ACC112 (cell line): ENCODE data around the gene THRSP.
"Not testable (repeated sequence)": the region's sequence is repeated elsewhere in the genome, so short reads cannot be mapped to it uniquely, and the experiment has no call there.

Experiments used
- H2AFZ ChIP-seq: fragments of 200-600 bp; sonication (generic); one replicate; pipeline ENCODE4 v1.6.0; 2017; ENCODE audit warnings: antibody characterized with exemption, low read length; ENCODE audit not compliant: unreplicated experiment
- H3K27ac ChIP-seq: fragments of 200-600 bp; sonication (generic); 2 replicates; pipeline ENCODE4 v1.5.1; 2014; ENCODE audit warnings: low read depth, mild to moderate bottlenecking, antibody characterized with exemption, low read length, moderate library complexity
- H3K27me3 ChIP-seq: fragments of 200-600 bp; sonication (generic); 2 replicates; pipeline ENCODE4 v1.6.1; 2014; ENCODE audit warnings: mild to moderate bottlenecking, antibody characterized with exemption, low read length, moderate library complexity, mixed read lengths; ENCODE audit not compliant: insufficient read depth
- H3K36me3 ChIP-seq: fragments of 200-600 bp; sonication (generic); 2 replicates; pipeline ENCODE4 v1.6.1; 2016; ENCODE audit warnings: mild to moderate bottlenecking, antibody characterized with exemption, low read length, moderate library complexity, mixed read lengths; ENCODE audit not compliant: insufficient read depth
- H3K4me1 ChIP-seq: fragments of 200-600 bp; sonication (generic); one replicate; pipeline ENCODE4 v1.6.1; 2016; ENCODE audit warnings: low read length, mixed read lengths; ENCODE audit not compliant: insufficient read depth, unreplicated experiment, control insufficient read depth
- H3K4me3 ChIP-seq: fragments of 200-600 bp; sonication (generic); 2 replicates; pipeline ENCODE4 v1.5.1; 2014; ENCODE audit warnings: mild to moderate bottlenecking, low read depth, low read length
- H3K79me2 ChIP-seq: fragments of 200-600 bp; sonication (generic); one replicate; pipeline ENCODE4 v1.6.0; 2016; ENCODE audit warnings: low read length; ENCODE audit not compliant: control insufficient read depth, unreplicated experiment, insufficient read depth

The THRSP gene

DNA sequence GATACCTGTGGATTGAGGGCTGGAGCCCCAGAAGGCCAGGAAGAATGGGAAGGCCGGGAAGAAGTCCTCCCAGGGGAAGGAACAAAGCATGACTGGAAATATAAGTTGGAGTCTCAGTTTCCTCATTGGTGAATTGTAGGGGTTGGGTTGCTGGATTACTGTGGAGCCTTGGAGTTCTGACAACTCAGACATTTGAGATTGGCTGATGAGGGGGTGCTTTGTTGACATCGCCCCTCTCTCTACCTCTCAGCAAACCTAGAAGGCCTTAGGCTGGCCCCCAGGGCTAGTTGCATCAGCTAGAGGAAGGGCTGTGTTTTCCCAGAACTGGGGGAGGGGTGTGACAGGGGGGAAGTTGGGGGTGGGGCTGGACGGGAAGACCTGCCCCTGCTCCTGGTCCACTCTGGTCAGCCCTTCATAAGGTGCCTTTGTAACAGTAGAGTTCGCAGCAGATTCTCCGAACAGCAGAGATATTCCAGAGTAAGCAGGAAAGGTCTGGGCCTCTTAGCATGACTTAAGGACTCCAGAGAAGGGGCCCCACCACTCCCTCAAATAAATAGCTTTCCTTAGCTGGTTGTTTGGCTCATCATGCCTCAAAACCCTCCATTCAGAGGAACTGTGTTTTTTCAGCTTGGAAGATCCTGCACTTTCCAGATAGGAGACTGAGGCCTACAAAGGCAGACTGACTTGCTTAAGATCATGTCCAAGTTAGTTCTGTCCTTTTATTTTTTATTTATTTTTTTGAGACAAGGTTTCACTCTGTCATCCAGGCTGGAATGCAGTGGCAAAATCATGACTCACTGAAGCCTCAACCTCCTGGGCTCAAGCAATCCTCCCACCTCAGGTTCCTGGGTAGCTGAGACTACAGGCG lies 12.5 kb upstream of the THRSP start:
- peaks cover 8% of the 10 kb centered on the region for H3K4me1 ChIP-seq
- H3K27ac ChIP-seq = peak overlapping the region; percentile 83
- peak overlapping the region; percentile 77 for H2AFZ ChIP-seq
- no peaks in the 10 kb centered on the region for H3K27me3 ChIP-seq
- H3K79me2 ChIP-seq = no peaks in the 10 kb centered on the region
- H3K36me3 ChIP-seq = no peaks in the 10 kb centered on the region
- H3K4me3 ChIP-seq = no peak overlapping the region

GRCh38 chr11:78054971-78055370 lies 8.7 kb upstream of the THRSP start:
- H3K27me3 ChIP-seq = no peaks in the 10 kb centered on the region
- no peaks in the 10 kb centered on the region for H3K36me3 ChIP-seq
- H3K4me1 ChIP-seq = peaks cover 8% of the 10 kb centered on the region
- H3K27ac ChIP-seq = no peak overlapping the region
- H3K4me3 ChIP-seq = no peak overlapping the region
- H2AFZ ChIP-seq = no peak overlapping the region
- H3K79me2 ChIP-seq = no peaks in the 10 kb centered on the region

GRCh38 chr11:78056093-78056492 lies 7.6 kb upstream of the THRSP start:
- Histone ChIP-seq H3K4me1 (peaks cover 7% of the 10 kb centered on the region), H2AFZ (no peak overlapping the region), H3K36me3 (no peaks in the 10 kb centered on the region), H3K79me2 (no peaks in the 10 kb centered on the region), H3K4me3 (no peak overlapping the region), H3K27ac (no peak overlapping the region), H3K27me3 (no peaks in the 10 kb centered on the region)

- no peak overlapping the region for H2AFZ ChIP-seq
- H3K79me2 ChIP-seq = no peaks in the 10 kb centered on the region
- no peaks in the 10 kb centered on the region for H3K27me3 ChIP-seq
- no peaks in the 10 kb centered on the region for H3K36me3 ChIP-seq
- no peak overlapping the region for H3K4me3 ChIP-seq
- peaks cover 5% of the 10 kb centered on the region for H3K4me1 ChIP-seq
- H3K27ac ChIP-seq = no peak overlapping the region
Measured at GRCh38 chr11:78057462-78058055, 6.1 kb upstream of the THRSP start.

DNA sequence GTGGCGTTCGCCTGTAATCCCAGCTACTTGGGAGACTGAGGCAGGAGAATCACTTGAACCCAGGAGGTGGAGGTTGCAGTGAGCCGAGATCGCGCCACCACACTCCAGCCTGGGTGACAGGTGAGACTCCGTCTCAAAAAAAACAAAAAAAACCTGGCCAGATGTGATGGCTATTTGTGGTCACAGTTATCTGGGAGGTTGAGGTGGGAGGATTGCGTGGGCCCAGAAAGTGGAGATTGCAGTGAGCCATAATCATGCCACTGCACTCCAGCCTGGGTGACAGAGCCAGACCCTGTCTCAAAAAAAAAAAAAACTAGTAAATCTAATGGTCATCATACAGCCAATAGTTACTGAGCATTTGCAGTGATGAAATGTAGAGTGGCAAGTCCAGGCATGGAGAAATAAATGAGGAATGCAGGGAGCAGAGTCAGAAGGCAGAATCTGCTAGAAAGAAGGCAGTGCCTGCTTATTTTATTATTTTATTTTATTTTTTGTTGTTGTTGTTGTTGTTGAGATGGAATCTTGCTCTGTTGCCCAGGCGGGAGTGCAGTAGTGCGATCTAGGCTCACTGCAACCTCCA lies 3.8 kb upstream of the THRSP start:
- not testable (repeated sequence) for H3K4me1 ChIP-seq, H3K27me3 ChIP-seq, H3K79me2 ChIP-seq, H3K27ac ChIP-seq, H3K36me3 ChIP-seq, H2AFZ ChIP-seq, H3K4me3 ChIP-seq

DNA sequence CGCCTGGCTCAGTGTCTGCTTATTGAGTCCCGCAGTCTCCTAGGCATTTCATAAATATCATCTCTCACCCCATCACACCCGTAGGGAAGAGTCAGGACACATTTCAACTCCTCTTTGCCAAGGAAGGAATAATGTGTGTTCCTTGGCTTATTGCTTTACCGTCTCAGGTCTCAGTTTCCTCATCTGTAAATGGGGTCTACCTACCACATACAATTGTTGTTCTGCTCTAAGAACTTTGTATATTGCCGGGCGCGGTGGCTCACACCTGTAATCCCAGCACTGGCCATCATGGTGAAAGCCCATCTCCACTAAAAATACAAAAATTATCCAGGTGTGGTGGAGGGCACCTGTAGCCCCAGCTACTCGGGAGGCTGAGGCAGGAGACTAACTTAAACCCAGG lies 3.1 kb upstream of the THRSP start:
- Histone ChIP-seq H3K27ac (no peak overlapping the region), H3K4me3 (no peak overlapping the region), H3K79me2 (no peaks in the 10 kb centered on the region), H3K36me3 (no peaks in the 10 kb centered on the region), H3K4me1 (peaks cover 5% of the 10 kb centered on the region), H2AFZ (no peak overlapping the region), H3K27me3 (no peaks in the 10 kb centered on the region)

DNA sequence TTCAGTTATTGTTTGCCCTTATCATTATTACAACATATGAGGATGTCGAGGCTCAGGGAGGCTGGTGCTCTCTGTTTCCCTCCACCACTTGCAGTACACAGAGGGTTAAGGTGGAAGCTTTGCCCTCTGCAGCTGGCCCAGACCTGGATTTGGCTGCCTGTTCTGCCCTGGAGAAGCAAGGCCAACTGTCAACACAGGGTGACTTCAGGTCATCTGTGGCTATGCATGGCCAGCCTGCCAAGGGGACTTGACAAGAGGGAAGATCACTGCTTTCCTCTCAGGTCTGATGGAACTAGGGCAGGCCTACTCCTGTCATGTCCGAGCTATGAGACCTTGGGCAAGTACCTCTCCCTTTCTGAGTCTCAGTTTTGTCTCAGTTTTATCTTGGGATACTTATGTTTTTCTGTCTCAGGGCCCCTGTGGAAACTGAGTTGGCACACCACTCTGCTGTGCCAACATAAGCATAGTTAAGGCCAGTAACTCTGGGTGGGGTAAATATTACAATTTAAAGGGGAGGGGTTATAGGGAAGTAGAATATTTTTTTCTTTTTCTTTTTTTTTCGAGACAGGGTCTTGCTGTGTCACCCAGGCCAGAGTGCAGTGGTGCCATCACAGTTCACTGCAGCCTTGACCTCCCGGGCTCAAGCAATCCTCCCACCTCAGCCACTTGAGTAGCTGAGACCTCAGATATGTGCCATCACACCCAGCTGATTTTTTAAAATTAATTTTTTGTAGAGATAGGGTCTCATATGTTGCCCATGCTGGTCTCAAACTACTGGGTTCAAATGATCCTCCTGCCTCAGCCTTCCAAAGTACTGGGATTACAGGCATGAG lies 2.4 kb upstream of the THRSP start:
- peak overlapping the region; percentile 6; the same call in 1 of the 2 replicates for H3K27ac ChIP-seq
- H3K79me2 ChIP-seq = no peaks in the 10 kb centered on the region
- no peaks in the 10 kb centered on the region for H3K36me3 ChIP-seq
- H3K4me3 ChIP-seq = no peak overlapping the region
- no peak overlapping the region for H2AFZ ChIP-seq
- H3K4me1 ChIP-seq = peaks cover 5% of the 10 kb centered on the region
- no peaks in the 10 kb centered on the region for H3K27me3 ChIP-seq

GRCh38 chr11:78061921-78062311 lies 1.7 kb upstream of the THRSP start:
- Histone ChIP-seq H2AFZ (no peak overlapping the region), H3K4me3 (no peak overlapping the region), H3K36me3 (no peaks in the 10 kb centered on the region), H3K27ac (no peak overlapping the region), H3K79me2 (no peaks in the 10 kb centered on the region), H3K4me1 (peaks cover 5% of the 10 kb centered on the region), H3K27me3 (no peaks in the 10 kb centered on the region)

- no peaks in the 10 kb centered on the region for H3K36me3 ChIP-seq
- no peak overlapping the region for H3K4me3 ChIP-seq
- H3K27ac ChIP-seq = no peak overlapping the region
- no peak overlapping the region for H2AFZ ChIP-seq
- H3K4me1 ChIP-seq = peaks cover 5% of the 10 kb centered on the region
- H3K27me3 ChIP-seq = no peaks in the 10 kb centered on the region
- no peaks in the 10 kb centered on the region for H3K79me2 ChIP-seq
Measured at GRCh38 chr11:78062671-78063070, 990 bp upstream of the THRSP start.

GRCh38 chr11:78065203-78065602 lies 1.5 kb downstream of the THRSP start:
- H3K36me3 ChIP-seq = peaks cover 14% of the 10 kb centered on the region
- H3K4me1 ChIP-seq = peaks cover 5% of the 10 kb centered on the region
- no peaks in the 10 kb centered on the region for H3K79me2 ChIP-seq
- no peak overlapping the region for H2AFZ ChIP-seq
- no peak overlapping the region for H3K4me3 ChIP-seq
- no peaks in the 10 kb centered on the region for H3K27me3 ChIP-seq
- H3K27ac ChIP-seq = no peak overlapping the region
